Testis (tissue), 2 donors: ENCODE results near the gene CLEC10A.

Experiments
- POLR2A ChIP-seq: fragments of 450-650 bp; IDR thresholded peaks from one replicate; pipeline ENCODE4 v1.6.1; 2017; ENCODE audit warnings: antibody characterized with exemption, mild to moderate bottlenecking, moderate library complexity
- TF ChIP-seq, protein P1 (sequence below), 3 experiments: fragments of 450-650 bp in 2 of 3; fragments of 200-600 bp in 1 of 3; sonication (generic) in 1 of 3; IDR thresholded peaks; one replicate each; pipeline ENCODE4 v1.5.1; 2016 to 2019; ENCODE audit warnings: antibody characterized with exemption in 3 of 3, mild to moderate bottlenecking in 2 of 3, moderate library complexity in 1 of 3

DNA sequence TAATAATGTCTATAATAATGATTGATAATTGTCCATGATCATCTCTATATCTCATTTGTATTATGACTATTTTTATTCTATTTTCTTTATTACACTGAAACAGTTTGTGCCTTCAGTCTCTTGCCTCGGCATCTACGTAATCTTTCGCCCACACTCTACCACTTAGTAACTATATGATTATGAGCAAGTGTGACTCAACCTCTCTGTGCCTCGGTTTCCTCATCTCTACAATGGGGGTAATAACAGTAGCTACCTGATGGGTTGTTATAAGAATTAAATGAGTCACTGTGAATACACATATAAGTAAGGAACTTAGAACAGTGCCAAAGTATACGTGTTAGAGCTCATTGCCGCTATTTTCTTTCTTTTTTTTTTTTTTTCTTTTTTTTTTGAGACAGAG is 32.5 kb downstream of the CLEC10A start:
- TF ChIP-seq, protein P1, sequence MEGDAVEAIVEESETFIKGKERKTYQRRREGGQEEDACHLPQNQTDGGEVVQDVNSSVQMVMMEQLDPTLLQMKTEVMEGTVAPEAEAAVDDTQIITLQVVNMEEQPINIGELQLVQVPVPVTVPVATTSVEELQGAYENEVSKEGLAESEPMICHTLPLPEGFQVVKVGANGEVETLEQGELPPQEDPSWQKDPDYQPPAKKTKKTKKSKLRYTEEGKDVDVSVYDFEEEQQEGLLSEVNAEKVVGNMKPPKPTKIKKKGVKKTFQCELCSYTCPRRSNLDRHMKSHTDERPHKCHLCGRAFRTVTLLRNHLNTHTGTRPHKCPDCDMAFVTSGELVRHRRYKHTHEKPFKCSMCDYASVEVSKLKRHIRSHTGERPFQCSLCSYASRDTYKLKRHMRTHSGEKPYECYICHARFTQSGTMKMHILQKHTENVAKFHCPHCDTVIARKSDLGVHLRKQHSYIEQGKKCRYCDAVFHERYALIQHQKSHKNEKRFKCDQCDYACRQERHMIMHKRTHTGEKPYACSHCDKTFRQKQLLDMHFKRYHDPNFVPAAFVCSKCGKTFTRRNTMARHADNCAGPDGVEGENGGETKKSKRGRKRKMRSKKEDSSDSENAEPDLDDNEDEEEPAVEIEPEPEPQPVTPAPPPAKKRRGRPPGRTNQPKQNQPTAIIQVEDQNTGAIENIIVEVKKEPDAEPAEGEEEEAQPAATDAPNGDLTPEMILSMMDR (IDR thresholded peaks at IDR 0.05), result no peak
- no peak for TF ChIP-seq POLR2A
